ENCODE measurements around the gene NCDN. TPM values are rescaled to one million over a fixed set of nuclear protein-coding genes. Genes with fewer than 3 reads are reported as not detected.

Gene NCDN
- polyA plus RNA-seq, 1 donor (not counting 4 experiments of a cell fraction or from before 2014, with no cell fraction given): 10.5 TPM

DNA sequence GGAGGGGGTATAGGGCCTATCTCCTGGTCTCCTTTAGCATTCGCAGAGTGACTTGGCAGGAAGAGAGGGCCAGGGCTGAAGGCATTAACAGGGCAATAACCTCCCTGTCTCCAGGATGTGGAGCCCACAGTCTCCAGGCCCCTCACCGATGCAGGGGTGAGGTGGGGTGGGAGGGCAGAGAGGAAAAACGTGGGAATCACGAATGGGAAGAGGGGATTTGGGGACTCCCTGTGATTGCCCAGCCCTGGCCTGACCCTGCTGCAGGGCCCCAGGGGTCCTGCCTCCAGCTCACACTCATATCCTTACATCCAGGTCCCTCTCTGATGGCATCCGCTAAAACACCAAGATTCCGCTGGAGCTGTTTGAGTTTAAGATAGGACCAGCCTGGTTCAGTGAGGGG lies 30.1 kb downstream of the NCDN start:
- H3K27me3 ChIP-seq (ENCODE audit: control insufficient read depth, extremely low read depth, insufficient read depth, low read length): no peaks in the 10 kb centered on the region
- H3K4me3 ChIP-seq (ENCODE audit: control insufficient read depth in 2 of 3, extremely low read depth in 1 of 3, insufficient read depth in 2 of 3, low read depth in 1 of 3, low read length in 3 of 3): no peak overlapping the region
- no peak overlapping the region for H3K4me2 ChIP-seq (ENCODE audit: control insufficient read depth, extremely low read depth, insufficient read depth, low read depth, low read length)
- H3K9ac ChIP-seq (ENCODE audit: control insufficient read depth, extremely low read depth, insufficient read depth, low read length): no peak overlapping the region
- no peak overlapping the region for H2AFZ ChIP-seq (ENCODE audit: control insufficient read depth, low read length)
- dilution Hi-C loops (cut with MboI; ENCODE audit: extremely low pct_ligation_motif_present, low sequenced_read_pairs): no loop called here
- H3K36me3 ChIP-seq (ENCODE audit: control insufficient read depth in 2 of 2, extremely low read depth in 1 of 2, insufficient read depth in 2 of 2, low read length in 2 of 2): peaks cover 0 to 1% of the 10 kb centered on the region in 2 experiments
- H3K79me2 ChIP-seq (ENCODE audit: control insufficient read depth, insufficient read depth, low read length): no peaks in the 10 kb centered on the region
- H3K9me1 ChIP-seq (ENCODE audit: control insufficient read depth, extremely low read depth, insufficient read depth, low read length): no peaks in the 10 kb centered on the region
- H3K9me3 ChIP-seq (ENCODE audit: control insufficient read depth, low read depth, low read length): no peaks in the 10 kb centered on the region
- TF ChIP-seq, protein P1, sequence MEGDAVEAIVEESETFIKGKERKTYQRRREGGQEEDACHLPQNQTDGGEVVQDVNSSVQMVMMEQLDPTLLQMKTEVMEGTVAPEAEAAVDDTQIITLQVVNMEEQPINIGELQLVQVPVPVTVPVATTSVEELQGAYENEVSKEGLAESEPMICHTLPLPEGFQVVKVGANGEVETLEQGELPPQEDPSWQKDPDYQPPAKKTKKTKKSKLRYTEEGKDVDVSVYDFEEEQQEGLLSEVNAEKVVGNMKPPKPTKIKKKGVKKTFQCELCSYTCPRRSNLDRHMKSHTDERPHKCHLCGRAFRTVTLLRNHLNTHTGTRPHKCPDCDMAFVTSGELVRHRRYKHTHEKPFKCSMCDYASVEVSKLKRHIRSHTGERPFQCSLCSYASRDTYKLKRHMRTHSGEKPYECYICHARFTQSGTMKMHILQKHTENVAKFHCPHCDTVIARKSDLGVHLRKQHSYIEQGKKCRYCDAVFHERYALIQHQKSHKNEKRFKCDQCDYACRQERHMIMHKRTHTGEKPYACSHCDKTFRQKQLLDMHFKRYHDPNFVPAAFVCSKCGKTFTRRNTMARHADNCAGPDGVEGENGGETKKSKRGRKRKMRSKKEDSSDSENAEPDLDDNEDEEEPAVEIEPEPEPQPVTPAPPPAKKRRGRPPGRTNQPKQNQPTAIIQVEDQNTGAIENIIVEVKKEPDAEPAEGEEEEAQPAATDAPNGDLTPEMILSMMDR (optimal IDR thresholded peaks at IDR 0.05 in 1 of 3, IDR thresholded peaks at IDR 0.05 in 1 of 3, conservative IDR thresholded peaks at IDR 0.05 in 1 of 3; ENCODE audit: extremely low read depth in 1 of 3, insufficient read depth in 2 of 3, low read length in 3 of 3): no peak
- no peak for TF ChIP-seq EZH2 (IDR thresholded peaks at IDR 0.05; ENCODE audit: low read length)
- FAIRE-seq (no peak), DNase-seq (ENCODE audit: low read depth, low spot score) (no peak)
- no peak overlapping the region for H3K27ac ChIP-seq (ENCODE audit: control insufficient read depth, insufficient read depth, low read length)
- H4K20me1 ChIP-seq (ENCODE audit: control insufficient read depth, extremely low read depth, insufficient read depth, low read length): no peaks in the 10 kb centered on the region
- H3K4me1 ChIP-seq (ENCODE audit: control insufficient read depth, extremely low read depth, insufficient read depth, low read length): no peaks in the 10 kb centered on the region

- no peak overlapping the region for H2AFZ ChIP-seq (ENCODE audit: control insufficient read depth, low read length)
- no peak overlapping the region for H3K9ac ChIP-seq (ENCODE audit: control insufficient read depth, extremely low read depth, insufficient read depth, low read length)
- no peak for DNase-seq (ENCODE audit: low read depth, low spot score)
- no peak overlapping the region for H3K4me2 ChIP-seq (ENCODE audit: control insufficient read depth, extremely low read depth, insufficient read depth, low read depth, low read length)
- peaks cover 0 to 1% of the 10 kb centered on the region in 2 experiments for H3K36me3 ChIP-seq (ENCODE audit: control insufficient read depth in 2 of 2, extremely low read depth in 1 of 2, insufficient read depth in 2 of 2, low read length in 2 of 2)
- H3K27me3 ChIP-seq (ENCODE audit: control insufficient read depth, extremely low read depth, insufficient read depth, low read length): no peaks in the 10 kb centered on the region
- no peak overlapping the region for H3K4me3 ChIP-seq (ENCODE audit: control insufficient read depth in 2 of 3, extremely low read depth in 1 of 3, insufficient read depth in 2 of 3, low read depth in 1 of 3, low read length in 3 of 3)
- no peaks in the 10 kb centered on the region for H3K9me1 ChIP-seq (ENCODE audit: control insufficient read depth, extremely low read depth, insufficient read depth, low read length)
- H3K9me3 ChIP-seq (ENCODE audit: control insufficient read depth, low read depth, low read length): no peaks in the 10 kb centered on the region
- H3K27ac ChIP-seq (ENCODE audit: control insufficient read depth, insufficient read depth, low read length): no peak overlapping the region
- H4K20me1 ChIP-seq (ENCODE audit: control insufficient read depth, extremely low read depth, insufficient read depth, low read length): no peaks in the 10 kb centered on the region
- no peaks in the 10 kb centered on the region for H3K79me2 ChIP-seq (ENCODE audit: control insufficient read depth, insufficient read depth, low read length)
- no peak for TF ChIP-seq EZH2 (IDR thresholded peaks at IDR 0.05; ENCODE audit: low read length)
- TF ChIP-seq, protein P1 (optimal IDR thresholded peaks at IDR 0.05 in 1 of 3, IDR thresholded peaks at IDR 0.05 in 1 of 3, conservative IDR thresholded peaks at IDR 0.05 in 1 of 3; ENCODE audit: extremely low read depth in 1 of 3, insufficient read depth in 2 of 3, low read length in 3 of 3): no peak
- dilution Hi-C loops (cut with MboI; ENCODE audit: extremely low pct_ligation_motif_present, low sequenced_read_pairs): no loop called here
- FAIRE-seq: no peak
- H3K4me1 ChIP-seq (ENCODE audit: control insufficient read depth, extremely low read depth, insufficient read depth, low read length): no peaks in the 10 kb centered on the region
Measured at GRCh38 chr1:35588197-35588910, 30.8 kb downstream of the NCDN start.

Measured in keratinocyte (primary cell).